Activated CD4-positive, alpha-beta T cell treated with anti-CD3 and anti-CD28 coated beads, Interleukin-2, amount 50 U/mL, for 16 hours (primary cell): ENCODE data around the gene BTRC.

ENCODE experiments used
- DNase-seq: peaks from one replicate; pipeline ENCODE4 v3.0.0-alpha.2; 2020

BTRC gene

DNA sequence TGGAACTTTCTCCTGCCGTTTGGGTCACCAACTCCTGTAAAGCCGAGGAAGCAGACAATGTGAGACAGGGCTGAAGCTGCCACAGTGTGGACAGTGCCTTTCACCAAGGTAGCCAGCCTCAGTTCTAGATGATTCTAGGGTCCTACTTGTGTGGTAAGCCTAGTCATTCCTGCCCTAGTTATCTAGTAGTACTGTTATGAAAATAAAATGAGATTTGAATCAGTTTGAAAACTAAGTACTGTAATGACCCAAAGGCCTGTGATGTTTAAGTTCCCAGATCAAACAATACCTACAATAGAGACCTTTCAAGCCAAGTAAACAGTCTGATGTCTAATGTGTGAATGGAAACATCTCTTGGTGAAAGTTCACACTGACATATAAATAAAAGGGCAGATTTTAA, 197.0 kb downstream of the BTRC start:
- peak; percentile 41 for DNase-seq

GRCh38 chr10:101552442-101552841, 198.5 kb downstream of the BTRC start:
- no peak for DNase-seq

DNA sequence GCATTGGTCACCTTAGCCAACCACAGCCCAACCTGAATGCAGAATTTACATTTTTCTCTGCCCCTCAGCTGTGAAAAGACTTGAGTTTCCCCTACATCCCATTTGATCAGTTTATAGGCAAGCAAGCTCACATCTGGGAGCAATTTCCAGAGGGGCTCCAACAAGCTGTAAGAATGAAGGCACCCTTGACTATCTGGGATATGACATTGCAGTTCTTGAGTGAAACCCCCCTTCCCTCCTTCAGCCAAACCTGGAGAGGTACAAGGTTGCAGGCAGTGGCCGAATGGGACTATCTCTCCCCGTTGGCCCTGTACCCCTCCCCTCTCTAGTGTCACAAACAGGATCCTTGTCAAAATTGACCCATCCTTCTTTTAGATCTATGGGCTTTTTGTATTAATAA, 203.6 kb downstream of the BTRC start:
- no peak for DNase-seq

- no peak for DNase-seq
Observed at GRCh38 chr10:101558204-101558603, 204.2 kb downstream of the BTRC start.

DNA sequence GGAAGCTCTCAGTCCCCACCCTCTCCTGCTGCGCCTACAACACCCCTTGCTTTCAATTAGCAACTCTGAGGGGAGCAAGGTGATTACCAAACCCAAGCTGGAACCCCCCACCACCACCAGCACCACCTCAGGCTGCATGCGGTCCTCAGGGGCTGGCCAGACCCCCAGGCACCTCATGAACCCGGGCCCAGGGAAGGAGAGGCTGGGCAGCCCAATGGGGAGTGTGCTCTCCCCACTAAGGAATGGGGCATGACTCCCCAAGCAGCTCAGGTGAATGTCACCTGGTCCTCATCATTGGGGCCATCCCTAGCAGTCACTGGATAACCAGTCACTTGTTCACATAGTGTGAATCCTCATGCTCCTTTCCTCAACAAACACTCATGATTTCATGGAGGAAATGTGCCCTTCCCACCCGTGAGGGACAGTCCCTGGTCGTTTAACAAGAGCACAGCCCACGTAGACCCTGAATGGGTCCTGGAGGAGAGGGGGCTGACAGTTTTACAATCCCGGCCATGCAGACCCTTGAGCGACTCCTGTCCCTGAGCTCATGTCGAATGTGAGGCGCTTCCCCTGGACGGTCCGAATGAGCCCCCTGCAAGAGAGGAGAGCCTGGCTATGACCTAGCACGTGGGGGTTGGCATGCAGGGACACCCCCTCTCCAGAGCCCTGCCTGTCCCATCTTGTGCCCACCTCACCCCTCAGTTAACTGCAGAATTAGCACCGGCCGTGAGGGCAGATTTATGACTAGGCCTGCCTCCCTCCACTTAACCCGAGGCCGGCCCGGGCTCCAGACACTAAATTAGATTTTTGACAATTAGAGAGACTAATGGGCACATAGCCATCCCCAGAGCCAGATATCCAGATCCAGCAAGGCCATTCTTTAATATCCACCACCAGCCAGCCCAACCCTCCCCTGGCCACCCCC, 205.0 kb downstream of the BTRC start:
- DNase-seq = no peak

GRCh38 chr10:101559596-101560297, 205.8 kb downstream of the BTRC start:
- DNase-seq = no peak

DNA sequence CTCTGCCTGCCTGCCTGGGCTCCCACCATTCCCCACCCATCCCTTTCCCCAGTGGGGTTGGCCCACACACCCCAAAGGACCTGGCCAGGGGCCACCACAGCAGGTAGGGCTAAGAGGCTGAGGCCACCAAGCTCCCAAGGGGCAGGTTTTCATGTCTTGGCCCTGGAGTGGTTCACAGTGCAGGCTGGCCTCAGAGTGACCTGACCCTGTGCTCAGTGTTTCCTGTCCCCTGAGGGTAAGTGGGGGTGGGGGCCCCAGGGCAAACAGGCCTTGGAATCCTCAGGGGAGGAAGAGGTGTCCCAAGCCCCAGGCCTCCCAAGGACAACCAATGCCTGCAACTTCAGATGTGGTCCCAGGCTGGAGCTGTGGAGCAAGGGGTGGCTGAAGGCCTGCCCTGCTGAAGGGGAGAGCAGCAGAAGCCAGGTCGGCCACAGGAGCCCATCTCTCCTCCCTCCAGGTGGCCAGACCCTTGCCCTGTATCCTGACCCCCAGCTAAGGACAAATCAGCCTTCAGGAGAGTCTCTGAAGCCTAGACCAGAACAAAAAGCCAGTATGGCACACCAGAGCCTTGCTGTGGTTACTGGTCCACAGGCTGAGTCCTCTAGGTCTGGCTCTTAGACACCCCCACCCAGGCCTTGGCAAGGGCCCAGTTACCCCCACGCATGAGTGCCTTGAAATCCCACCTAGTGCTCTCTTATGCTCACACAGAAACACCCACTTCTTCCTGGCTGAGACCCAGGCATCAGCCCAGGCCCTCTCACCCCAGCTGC, 206.5 kb downstream of the BTRC start:
- no peak for DNase-seq

- DNase-seq = no peak
Observed at GRCh38 chr10:101561068-101561915, 207.3 kb downstream of the BTRC start.

DNA sequence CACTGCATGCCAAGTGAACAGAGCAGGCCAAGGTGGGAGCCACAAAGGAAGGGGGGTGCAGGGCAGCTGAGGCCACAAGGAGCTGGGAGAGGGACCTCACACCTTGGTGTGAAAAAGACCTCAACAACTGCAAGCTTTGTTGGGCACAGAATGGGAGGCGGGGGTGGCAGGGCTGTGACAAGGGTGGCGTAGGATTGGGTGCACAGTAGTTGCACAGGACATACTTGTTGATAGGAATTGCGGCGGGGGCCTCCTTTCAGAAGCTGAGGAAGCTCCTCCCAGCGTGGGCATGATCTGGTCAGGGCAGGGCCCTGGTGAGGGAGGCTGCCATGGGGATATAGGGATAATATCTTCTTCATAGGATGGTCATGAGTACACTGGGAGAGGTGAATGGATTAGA, 208.3 kb downstream of the BTRC start:
- DNase-seq = no peak

DNA sequence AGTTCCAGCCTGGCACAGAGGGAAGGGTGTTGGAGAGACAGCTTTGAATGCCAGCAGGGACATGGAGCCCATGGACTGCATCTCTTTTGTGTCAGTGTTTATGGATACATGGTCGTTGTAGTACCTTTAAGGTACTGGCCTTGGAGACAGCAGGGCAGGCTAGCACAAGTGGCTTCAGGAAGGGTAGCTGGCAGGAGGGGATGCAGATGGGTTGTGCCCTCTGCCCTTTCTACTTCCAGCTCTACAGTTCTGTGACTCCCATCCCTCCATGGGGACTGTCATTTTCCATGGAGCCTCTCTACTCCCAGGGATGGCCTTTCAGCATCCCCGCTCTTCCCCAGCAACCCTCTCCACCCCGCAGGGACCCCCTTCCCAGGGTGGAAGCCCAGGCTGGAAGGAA, 209.0 kb downstream of the BTRC start:
- no peak for DNase-seq

- no peak for DNase-seq
Observed at GRCh38 chr10:101563497-101564040, 209.6 kb downstream of the BTRC start.

DNA sequence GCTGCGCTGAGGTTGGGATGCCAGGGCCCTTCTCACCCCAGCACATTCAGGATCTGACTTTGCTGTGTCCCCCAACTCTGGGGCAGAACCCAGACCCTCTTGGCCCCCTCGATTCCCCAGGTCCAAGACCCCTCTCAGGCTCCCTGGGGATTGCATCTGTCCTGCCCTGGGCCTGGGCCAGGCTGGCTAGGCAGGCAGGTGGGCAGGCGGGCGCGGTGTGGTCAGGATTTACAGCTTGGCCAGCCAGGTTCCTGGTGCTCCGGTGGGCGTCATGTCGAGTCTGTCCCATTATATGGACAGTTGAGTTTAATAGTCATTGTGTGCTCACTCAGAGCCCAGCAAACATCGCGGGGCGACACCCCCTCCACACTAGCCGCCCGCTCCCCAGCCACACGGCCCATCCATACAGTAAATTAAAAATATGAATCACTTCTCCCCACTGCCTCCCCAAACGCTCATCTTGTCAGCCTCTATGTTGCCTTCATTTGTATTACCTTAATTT, 210.6 kb downstream of the BTRC start:
- DNase-seq = no peak

- DNase-seq = no peak
Observed at GRCh38 chr10:101565370-101565900, 211.5 kb downstream of the BTRC start.

GRCh38 chr10:101565936-101566332, 212.0 kb downstream of the BTRC start:
- DNase-seq = no peak

DNA sequence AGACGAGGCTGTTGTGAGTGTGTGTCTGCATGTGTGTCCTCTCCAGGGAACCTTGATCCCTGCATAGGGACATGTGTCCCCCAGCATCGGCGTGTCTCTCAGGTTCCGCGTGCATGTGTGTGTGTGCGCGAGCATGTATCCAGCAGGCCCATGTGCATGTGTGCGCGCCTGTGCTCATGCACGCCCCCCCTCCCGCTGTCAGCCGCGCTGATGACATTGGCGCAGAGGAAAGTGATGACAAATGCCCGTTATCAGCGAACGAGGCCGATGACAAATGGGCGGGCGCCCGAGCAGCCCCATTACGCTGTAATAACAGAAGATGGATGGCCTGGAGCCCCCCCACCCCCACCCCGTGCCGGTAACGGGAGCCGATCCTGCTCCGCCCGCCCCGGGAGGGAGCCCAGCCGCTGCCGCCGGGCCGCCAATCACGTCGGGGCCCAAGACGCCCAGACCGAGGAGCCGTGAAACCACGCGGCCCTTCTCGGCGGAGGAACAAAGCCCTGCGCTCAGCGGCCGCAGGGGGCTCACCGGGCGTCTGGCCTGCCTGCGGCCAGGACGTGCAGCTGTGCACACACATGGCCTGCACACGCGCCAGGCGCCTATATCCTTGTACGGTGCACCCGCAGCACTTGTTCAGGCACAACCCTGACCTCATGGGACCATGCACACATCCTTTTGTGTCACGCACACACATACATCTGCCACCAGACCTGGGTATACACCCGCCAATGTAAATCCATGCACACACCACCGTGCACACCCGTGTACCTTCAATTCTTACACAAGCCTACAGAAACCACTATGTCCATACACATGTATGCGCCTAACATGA, 212.6 kb downstream of the BTRC start:
- no peak for DNase-seq

DNA sequence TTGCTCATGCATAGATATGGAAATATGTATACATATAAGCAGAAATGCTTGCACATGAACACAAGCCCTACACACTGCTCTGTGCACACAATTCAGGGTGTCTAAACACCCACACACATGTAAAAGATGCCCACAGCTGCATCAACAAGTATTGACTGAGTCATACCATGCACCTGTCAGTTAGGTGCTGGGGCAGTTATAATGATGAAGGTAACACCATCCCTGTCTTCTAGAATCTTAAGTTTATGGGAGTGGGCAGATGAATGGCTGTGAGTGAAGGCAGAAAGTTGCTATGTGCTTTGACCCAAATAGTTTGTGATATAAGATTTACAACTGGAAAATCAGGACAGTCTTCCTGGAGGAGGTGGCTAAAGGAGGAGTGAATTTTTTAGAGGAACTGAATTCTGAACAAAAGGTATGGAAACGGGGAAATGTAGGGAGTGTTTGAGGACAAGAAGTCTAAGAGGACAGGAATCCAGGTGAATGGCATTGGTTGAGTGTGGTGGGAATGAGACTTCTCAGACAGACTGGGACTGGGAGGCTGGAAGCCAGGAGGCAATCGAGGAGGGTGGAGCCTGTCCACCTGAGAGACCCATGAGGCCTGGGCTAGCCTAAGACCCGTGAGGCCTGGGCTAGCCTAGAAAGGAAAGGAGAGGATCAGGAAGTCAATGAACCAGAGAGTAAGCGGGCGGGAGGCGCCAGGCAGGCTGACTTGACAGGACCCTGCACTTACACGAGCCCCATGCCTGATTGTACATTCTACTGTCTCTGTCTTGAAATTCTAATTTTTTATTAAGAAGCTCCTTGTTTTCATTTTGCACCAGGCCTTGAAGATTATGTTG, 213.4 kb downstream of the BTRC start:
- no peak for DNase-seq

DNA sequence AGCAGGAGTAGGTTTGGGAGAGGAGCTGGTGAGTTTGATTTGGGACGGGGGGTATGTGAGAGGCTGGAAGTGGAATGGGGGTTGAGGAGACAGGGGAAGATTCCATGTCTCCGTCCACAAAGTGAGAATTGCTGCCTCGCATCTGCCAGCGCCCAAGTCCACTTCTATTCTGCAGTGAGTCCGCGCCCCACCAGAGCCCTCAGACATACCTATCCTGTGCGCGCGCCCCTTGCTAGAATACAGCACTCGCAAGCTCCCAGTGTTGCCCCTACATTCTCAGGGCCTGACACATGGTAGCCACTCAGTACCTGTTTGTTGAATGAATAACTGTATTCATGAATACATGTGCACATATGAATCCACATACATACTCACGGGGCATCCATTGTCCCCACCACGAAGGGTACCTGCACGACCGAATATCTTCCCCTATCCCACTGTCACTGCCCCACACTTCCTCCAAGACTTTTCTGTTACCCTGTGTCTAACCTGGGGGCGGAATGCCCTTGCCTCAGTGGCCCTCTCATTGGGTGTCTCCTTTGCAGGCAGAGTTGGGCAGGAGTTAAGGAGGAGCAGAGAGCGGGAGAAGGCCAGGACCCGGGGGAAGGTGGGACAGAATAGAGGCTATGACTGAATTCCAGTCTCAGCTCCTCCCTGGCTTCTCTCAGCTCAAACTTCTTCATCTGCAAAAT, 214.2 kb downstream of the BTRC start:
- DNase-seq = no peak

DNA sequence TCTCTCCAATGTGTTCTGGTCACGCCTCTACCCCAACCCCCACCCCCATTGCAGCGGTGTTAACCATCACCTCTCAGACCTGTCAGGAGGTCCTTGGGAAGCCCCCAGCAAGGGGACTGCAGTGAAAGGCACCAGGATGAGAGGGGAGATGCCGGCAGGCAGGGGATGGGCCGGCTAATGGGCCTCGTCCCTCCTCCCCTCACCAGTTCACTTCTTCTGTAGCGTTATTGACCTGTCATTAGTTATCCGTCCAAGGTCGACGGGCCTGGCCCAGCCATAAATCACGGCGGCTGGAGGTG, 215.3 kb downstream of the BTRC start:
- no peak for DNase-seq
